Measurements from ENCODE around the gene LYPD1. TPM values are rescaled to one million over a fixed set of nuclear protein-coding genes. Genes with fewer than 3 reads are reported as not detected.

LYPD1 gene
- total RNA-seq, 1 donor from 2014 or later = 61.6 TPM

- Histone ChIP-seq H3K4me3 (ENCODE audit: insufficient read depth, low read depth, low read length) (peak overlapping the region; percentile 70), H3K27ac (ENCODE audit: low read depth, low read length) (no peak overlapping the region), H3K4me2 (ENCODE audit: low read length) (peak overlapping the region; percentile 90), H3K79me2 (ENCODE audit: insufficient read depth, low read length) (peaks cover 59% of the 10 kb centered on the region), H3K4me1 (ENCODE audit: insufficient read depth, low read length) (peaks cover 17% of the 10 kb centered on the region), H3K27me3 (ENCODE audit: insufficient read depth, low read length) (no peaks in the 10 kb centered on the region), H3K9ac (ENCODE audit: low read length) (peak overlapping the region; percentile 74), H3K9me3 (ENCODE audit: insufficient read depth, low read depth, low read length) (no peaks in the 10 kb centered on the region), H4K20me1 (ENCODE audit: insufficient read depth, low read length) (peaks cover 26% of the 10 kb centered on the region), H3K36me3 (ENCODE audit: insufficient read depth, low read length) (peaks cover 15% of the 10 kb centered on the region), H2AFZ (ENCODE audit: low read depth, low read length) (no peak overlapping the region)
- H3K27me3 Mint-ChIP-seq (ENCODE audit: low read depth, unreplicated experiment) = no peaks in the 10 kb centered on the region
- peak; percentile 52 for DNase-seq (ENCODE audit: low read depth)
- no peaks in the 10 kb centered on the region for H3K36me3 Mint-ChIP-seq (ENCODE audit: low read depth, unreplicated experiment)
- H3K4me1 Mint-ChIP-seq (ENCODE audit: low read depth, unreplicated experiment) = peaks cover 42% of the 10 kb centered on the region
- H3K9me3 Mint-ChIP-seq (ENCODE audit: unreplicated experiment) = no peaks in the 10 kb centered on the region
- TF ChIP-seq EZH2 (IDR thresholded peaks at IDR 0.05; ENCODE audit: insufficient read depth, low read length) (no peak), CTCF (IDR thresholded peaks at IDR 0.05; ENCODE audit: insufficient read depth, low read depth, low read length) (no peak)
- FAIRE-seq = no peak
- peak overlapping the region; percentile 89 for H3K4me3 Mint-ChIP-seq (ENCODE audit: unreplicated experiment)
- H3K27ac Mint-ChIP-seq (ENCODE audit: unreplicated experiment) = no peak overlapping the region
Observed at GRCh38 chr2:132667706-132668105, 2.3 kb downstream of the LYPD1 start.

GRCh38 chr2:132665401-132666140 is 4.4 kb downstream of the LYPD1 start:
- Histone ChIP-seq H3K79me2 (ENCODE audit: insufficient read depth, low read length) (peaks cover 65% of the 10 kb centered on the region), H3K4me2 (ENCODE audit: low read length) (peak overlapping the region; percentile 90), H4K20me1 (ENCODE audit: insufficient read depth, low read length) (peaks cover 27% of the 10 kb centered on the region), H3K27me3 (ENCODE audit: insufficient read depth, low read length) (no peaks in the 10 kb centered on the region), H3K4me1 (ENCODE audit: insufficient read depth, low read length) (peaks cover 6% of the 10 kb centered on the region), H3K4me3 (ENCODE audit: insufficient read depth, low read depth, low read length) (no peak overlapping the region), H2AFZ (ENCODE audit: low read depth, low read length) (no peak overlapping the region), H3K9ac (ENCODE audit: low read length) (no peak overlapping the region), H3K36me3 (ENCODE audit: insufficient read depth, low read length) (peaks cover 28% of the 10 kb centered on the region), H3K27ac (ENCODE audit: low read depth, low read length) (no peak overlapping the region), H3K9me3 (ENCODE audit: insufficient read depth, low read depth, low read length) (no peaks in the 10 kb centered on the region)
- peaks cover 42% of the 10 kb centered on the region for H3K4me1 Mint-ChIP-seq (ENCODE audit: low read depth, unreplicated experiment)
- no peaks in the 10 kb centered on the region for H3K27me3 Mint-ChIP-seq (ENCODE audit: low read depth, unreplicated experiment)
- DNase-seq (ENCODE audit: low read depth) (no peak), FAIRE-seq (no peak)
- no peak overlapping the region for H3K27ac Mint-ChIP-seq (ENCODE audit: unreplicated experiment)
- peaks cover 5% of the 10 kb centered on the region for H3K36me3 Mint-ChIP-seq (ENCODE audit: low read depth, unreplicated experiment)
- TF ChIP-seq EZH2 (IDR thresholded peaks at IDR 0.05; ENCODE audit: insufficient read depth, low read length) (no peak), CTCF (IDR thresholded peaks at IDR 0.05; ENCODE audit: insufficient read depth, low read depth, low read length) (no peak)
- H3K9me3 Mint-ChIP-seq (ENCODE audit: unreplicated experiment) = no peaks in the 10 kb centered on the region
- no peak overlapping the region for H3K4me3 Mint-ChIP-seq (ENCODE audit: unreplicated experiment)

GRCh38 chr2:132664096-132664495 is 5.9 kb downstream of the LYPD1 start:
- H3K4me1 ChIP-seq (ENCODE audit: insufficient read depth, low read length) = peaks cover 6% of the 10 kb centered on the region
- no peak overlapping the region for H2AFZ ChIP-seq (ENCODE audit: low read depth, low read length)
- no peak for FAIRE-seq
- H3K9ac ChIP-seq (ENCODE audit: low read length) = no peak overlapping the region
- H3K4me3 Mint-ChIP-seq (ENCODE audit: unreplicated experiment) = no peak overlapping the region
- H3K36me3 Mint-ChIP-seq (ENCODE audit: low read depth, unreplicated experiment) = peaks cover 10% of the 10 kb centered on the region
- H3K36me3 ChIP-seq (ENCODE audit: insufficient read depth, low read length) = peaks cover 43% of the 10 kb centered on the region
- H4K20me1 ChIP-seq (ENCODE audit: insufficient read depth, low read length) = peaks cover 37% of the 10 kb centered on the region
- H3K79me2 ChIP-seq (ENCODE audit: insufficient read depth, low read length) = peaks cover 62% of the 10 kb centered on the region
- no peaks in the 10 kb centered on the region for H3K9me3 Mint-ChIP-seq (ENCODE audit: unreplicated experiment)
- H3K9me3 ChIP-seq (ENCODE audit: insufficient read depth, low read depth, low read length) = no peaks in the 10 kb centered on the region
- H3K27ac ChIP-seq (ENCODE audit: low read depth, low read length) = no peak overlapping the region
- peak overlapping the region; percentile 0 for H3K4me2 ChIP-seq (ENCODE audit: low read length)
- no peaks in the 10 kb centered on the region for H3K27me3 ChIP-seq (ENCODE audit: insufficient read depth, low read length)
- H3K27me3 Mint-ChIP-seq (ENCODE audit: low read depth, unreplicated experiment) = no peaks in the 10 kb centered on the region
- H3K27ac Mint-ChIP-seq (ENCODE audit: unreplicated experiment) = no peak overlapping the region
- peak; percentile 71 for DNase-seq (ENCODE audit: low read depth)
- no peak overlapping the region for H3K4me3 ChIP-seq (ENCODE audit: insufficient read depth, low read depth, low read length)
- H3K4me1 Mint-ChIP-seq (ENCODE audit: low read depth, unreplicated experiment) = peaks cover 42% of the 10 kb centered on the region
- TF ChIP-seq CTCF (IDR thresholded peaks at IDR 0.05; ENCODE audit: insufficient read depth, low read depth, low read length) (no peak), EZH2 (IDR thresholded peaks at IDR 0.05; ENCODE audit: insufficient read depth, low read length) (no peak)
